Left lung (tissue), 10 donors: ENCODE results near the gene FERMT1. TPM values are rescaled to one million over a fixed set of nuclear protein-coding genes. Genes with fewer than 3 reads are reported as not detected.
"Not testable (repeated sequence)": the region's sequence is repeated elsewhere in the genome, so short reads cannot be mapped to it uniquely, and the experiment has no call there.

Source experiments
- ATAC-seq: fragments of 200-7000 bp; cut with Tn5 transposase; one replicate; pipeline ENCODE4 v1.9.1; 2020; ENCODE audit warnings: moderate library complexity
- DNase-seq, 4 donors: peaks; one replicate each; pipeline ENCODE4 v3.0.0-alpha.2; 2013 to 2020
- H3K27ac ChIP-seq, 2 donors: fragments of 200-600 bp; sonication (generic) in 1 of 2; one replicate each; pipeline versions ENCODE4 v1.5.0 to v1.8.0; 2020 to 2021
- H3K27me3 ChIP-seq, 2 donors: fragments of 200-600 bp; sonication (generic) in 1 of 2; one replicate each; pipeline versions ENCODE4 v1.5.0 to v1.8.0; 2020 to 2021
- H3K36me3 ChIP-seq, 2 donors: fragments of 200-600 bp; sonication (generic) in 1 of 2; one replicate each; pipeline versions ENCODE4 v1.5.0 to v1.8.0; 2020 to 2021
- H3K4me1 ChIP-seq, 2 donors: fragments of 200-600 bp; one replicate each; pipeline ENCODE4 v1.8.0; 2021
- H3K4me3 ChIP-seq, 2 donors: fragments of 200-600 bp; sonication (generic) in 1 of 2; one replicate each; pipeline versions ENCODE4 v1.5.0 to v1.8.0; 2020 to 2021; ENCODE audit warnings: mild to moderate bottlenecking in 1 of 2
- H3K9me3 ChIP-seq, 2 donors: fragments of 200-600 bp; sonication (generic) in 1 of 2; one replicate each; pipeline versions ENCODE4 v1.5.0 to v1.8.0; 2020 to 2021
- CTCF ChIP-seq, 2 donors: fragments of 200-600 bp; sonication (generic) in 1 of 2; IDR thresholded peaks; one replicate each; pipeline versions ENCODE4 v1.5.0 to v1.8.0; 2021; ENCODE audit warnings: antibody characterized with exemption in 2 of 2
- intact Hi-C, 2 donors: fragments of 100-400 bp; cut with DNase I; formaldehyde crosslinking; loops; one replicate each; pipeline versions ENCODE4 v1.11.2 to v1.14.2; 2022
- polyA plus RNA-seq, 6 donors: library from polyadenylated mRNA; unstranded; fragments of 120-200 nt; gene quantifications; one replicate each; pipeline ENCODE4 v1.2.1, GENCODE V29; 2013; ENCODE audit not compliant: insufficient read length in 6 of 6
- total RNA-seq, 2 donors: library from RNA; stranded (reverse); fragmentation: NEBNext Ultra II Directional; extraction: Animal tissue kit (Norgen Biotek cat#: 25700); gene quantifications; one replicate each; pipeline ENCODE4 v1.2.1, GENCODE V29; 2021
- donor health status: DM: no; HTN: yes; CAD: no.
- donor health status: DM: no; HTN: no; CAD: no.

Gene FERMT1
- total and polyA plus RNA-seq, 8 donors = 3.1 to 7.2 (median 4.9) TPM

DNA sequence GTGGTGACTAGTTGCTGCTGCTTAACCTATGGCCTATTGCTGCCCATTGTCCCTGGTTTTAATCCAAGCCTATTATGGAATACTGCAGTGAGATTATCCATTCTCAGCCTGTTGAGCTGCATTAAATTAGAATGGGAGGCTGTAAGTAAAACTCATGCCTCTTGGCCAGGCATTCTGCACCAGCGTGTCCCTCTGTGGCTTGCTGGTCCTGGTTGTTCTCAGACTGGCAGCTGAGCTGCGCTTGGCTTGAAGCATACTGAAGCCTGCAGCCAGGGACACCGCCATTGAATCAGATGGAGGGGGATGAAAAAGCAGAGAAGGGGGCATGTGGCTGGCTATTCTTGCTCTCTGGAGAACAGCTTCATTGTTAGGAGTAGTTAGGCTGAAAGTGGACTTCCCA lies 84.6 kb downstream of the FERMT1 start:
- peaks cover 0 to 99% of the 10 kb centered on the region in 2 donors for H3K36me3 ChIP-seq

DNA sequence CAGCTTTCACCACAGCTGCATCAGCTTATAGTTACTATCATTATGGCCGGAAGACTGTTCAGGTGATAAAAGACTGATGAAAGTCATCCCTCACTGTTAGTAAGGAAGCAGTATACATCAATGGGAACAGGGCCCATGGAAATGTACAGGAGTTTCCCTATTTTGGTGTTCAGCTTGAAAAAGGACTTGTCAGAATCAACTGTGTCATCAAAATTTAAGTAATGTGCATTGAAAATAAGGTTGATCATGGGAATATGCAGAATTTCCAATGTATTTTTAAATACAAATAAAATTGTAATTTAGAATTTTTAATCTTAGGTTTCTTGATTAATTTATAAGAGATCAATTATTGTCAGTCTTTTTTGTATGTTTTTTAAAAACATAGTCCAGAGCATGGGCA lies 85.7 kb downstream of the FERMT1 start:
- Histone ChIP-seq H3K9me3 (no peaks in the 10 kb centered on the region), H3K4me3 (no peak overlapping the region), H3K27me3 (no peaks in the 10 kb centered on the region), H3K36me3 (peaks cover 0 to 98% of the 10 kb centered on the region in 2 donors), H3K4me1 (peaks cover 0 to 20% of the 10 kb centered on the region in 2 donors), H3K27ac (no peak overlapping the region)
- ATAC-seq (no peak), DNase-seq (no peak)
- intact Hi-C loops = no loop called here
- TF ChIP-seq CTCF (IDR thresholded peaks at IDR 0.05) = no peak

More for the DNA sequence above, 84.6 kb downstream of the FERMT1 start:
- intact Hi-C loops = no loop called here
- Histone ChIP-seq H3K27ac (no peak overlapping the region), H3K4me1 (peaks cover 0 to 18% of the 10 kb centered on the region in 2 donors), H3K27me3 (no peaks in the 10 kb centered on the region), H3K4me3 (no peak overlapping the region), H3K9me3 (no peaks in the 10 kb centered on the region)
- DNase-seq = no peak
- TF ChIP-seq CTCF (IDR thresholded peaks at IDR 0.05) = no peak
- no peak for ATAC-seq

GRCh38 chr20:6036213-6036612 lies 86.6 kb downstream of the FERMT1 start:
- H3K4me3 ChIP-seq = no peak overlapping the region
- H3K9me3 ChIP-seq = no peaks in the 10 kb centered on the region
- no peak for TF ChIP-seq CTCF (IDR thresholded peaks at IDR 0.05)
- no peaks in the 10 kb centered on the region for H3K27me3 ChIP-seq
- H3K27ac ChIP-seq = no peak overlapping the region
- DNase-seq (no peak), ATAC-seq (no peak)
- H3K36me3 ChIP-seq = peaks cover 0 to 90% of the 10 kb centered on the region in 2 donors
- intact Hi-C loops = no loop called here
- H3K4me1 ChIP-seq = peaks cover 0 to 20% of the 10 kb centered on the region in 2 donors

- no peak for DNase-seq
- no peaks in the 10 kb centered on the region for H3K27me3 ChIP-seq
- peaks cover 0 to 72% of the 10 kb centered on the region in 2 donors for H3K36me3 ChIP-seq
- peaks cover 0 to 24% of the 10 kb centered on the region in 2 donors for H3K4me1 ChIP-seq
- no peaks in the 10 kb centered on the region for H3K9me3 ChIP-seq
- intact Hi-C loops = no loop called here
- ATAC-seq = peak; percentile 68
- no peak overlapping the region for H3K27ac ChIP-seq
- TF ChIP-seq CTCF (IDR thresholded peaks at IDR 0.05) = no peak
- H3K4me3 ChIP-seq = no peak overlapping the region
These were observed 88.5 kb downstream of the FERMT1 start for GRCh38 chr20:6034134-6034969.

GRCh38 chr20:6032907-6033306 lies 89.9 kb downstream of the FERMT1 start:
- H3K9me3 ChIP-seq, H3K4me3 ChIP-seq, H3K27ac ChIP-seq, intact Hi-C loops, H3K27me3 ChIP-seq, ATAC-seq, DNase-seq: not testable (repeated sequence)
- H3K4me1 ChIP-seq = peaks cover 0 to 31% of the 10 kb centered on the region in 2 donors
- peaks cover 0 to 60% of the 10 kb centered on the region in 2 donors for H3K36me3 ChIP-seq
